ENCODE data around the gene VANGL2.

Gene VANGL2

DNA sequence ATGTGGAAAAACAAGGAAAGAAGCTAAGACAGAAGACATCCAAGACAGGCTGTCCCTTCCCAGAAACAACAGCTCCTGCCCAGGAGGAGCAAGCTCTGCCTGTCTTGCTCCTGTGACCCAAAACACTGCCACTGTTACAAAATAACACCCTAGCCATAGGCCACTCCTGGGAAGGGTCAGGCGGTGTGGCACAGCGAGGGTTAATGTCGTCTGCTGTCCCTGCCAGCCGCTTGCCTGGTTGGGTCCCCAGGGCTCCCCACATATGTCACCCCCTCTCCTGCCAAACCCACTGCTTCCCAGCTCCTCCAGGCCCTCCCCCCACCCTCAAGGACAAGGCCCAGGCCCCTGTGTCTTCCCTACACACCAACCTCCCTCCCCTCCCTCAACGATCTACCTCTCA, 37.4 kb upstream of the VANGL2 start:
- no peak overlapping the region for H3K4me3 ChIP-seq (replicated peaks; ENCODE audit: low read depth, low read length)
- TF ChIP-seq, protein P1, sequence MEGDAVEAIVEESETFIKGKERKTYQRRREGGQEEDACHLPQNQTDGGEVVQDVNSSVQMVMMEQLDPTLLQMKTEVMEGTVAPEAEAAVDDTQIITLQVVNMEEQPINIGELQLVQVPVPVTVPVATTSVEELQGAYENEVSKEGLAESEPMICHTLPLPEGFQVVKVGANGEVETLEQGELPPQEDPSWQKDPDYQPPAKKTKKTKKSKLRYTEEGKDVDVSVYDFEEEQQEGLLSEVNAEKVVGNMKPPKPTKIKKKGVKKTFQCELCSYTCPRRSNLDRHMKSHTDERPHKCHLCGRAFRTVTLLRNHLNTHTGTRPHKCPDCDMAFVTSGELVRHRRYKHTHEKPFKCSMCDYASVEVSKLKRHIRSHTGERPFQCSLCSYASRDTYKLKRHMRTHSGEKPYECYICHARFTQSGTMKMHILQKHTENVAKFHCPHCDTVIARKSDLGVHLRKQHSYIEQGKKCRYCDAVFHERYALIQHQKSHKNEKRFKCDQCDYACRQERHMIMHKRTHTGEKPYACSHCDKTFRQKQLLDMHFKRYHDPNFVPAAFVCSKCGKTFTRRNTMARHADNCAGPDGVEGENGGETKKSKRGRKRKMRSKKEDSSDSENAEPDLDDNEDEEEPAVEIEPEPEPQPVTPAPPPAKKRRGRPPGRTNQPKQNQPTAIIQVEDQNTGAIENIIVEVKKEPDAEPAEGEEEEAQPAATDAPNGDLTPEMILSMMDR (IDR thresholded peaks at IDR 0.05; ENCODE audit: low read length, missing control alignments) = no peak
- DNase-seq (ENCODE audit: low read depth) = no peak

DNA sequence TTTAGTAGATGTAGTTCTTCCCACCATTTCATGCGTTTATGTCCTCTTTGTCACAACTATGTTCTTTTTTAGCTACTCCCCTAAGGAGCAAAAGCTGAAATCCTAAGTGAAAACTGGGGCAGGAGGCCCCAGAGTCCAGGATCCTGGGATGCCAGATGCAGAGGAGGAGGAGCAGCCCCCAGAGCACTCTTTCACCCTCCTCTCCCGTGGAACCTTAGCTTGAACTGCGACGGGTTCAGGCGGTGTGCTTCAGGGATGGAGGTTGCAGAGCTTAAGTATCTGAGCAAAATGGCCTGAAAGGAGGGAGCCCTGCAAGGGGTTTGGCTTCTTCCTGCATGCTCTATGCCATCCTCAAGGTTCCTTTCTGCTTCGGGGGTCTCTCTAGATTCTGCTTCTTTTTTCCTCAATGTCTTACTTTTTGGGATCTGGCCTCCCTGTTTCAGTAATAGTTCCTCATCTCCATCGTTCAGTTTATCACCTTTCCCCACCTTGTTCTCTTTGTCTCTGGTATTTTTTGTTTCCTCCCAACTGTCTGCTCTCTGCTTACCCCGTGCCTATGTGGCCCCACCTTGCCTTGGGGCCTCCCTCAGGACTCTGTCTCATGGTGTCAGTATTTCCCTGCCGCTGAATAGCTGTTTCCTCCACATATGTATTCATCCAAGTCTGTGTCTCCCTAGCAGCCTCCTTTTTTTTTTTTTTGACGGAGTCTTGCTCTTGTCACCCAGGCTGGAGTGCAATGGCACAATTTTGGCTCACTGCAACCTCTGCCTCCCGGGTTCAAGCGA, 36.2 kb upstream of the VANGL2 start:
- no peak for DNase-seq (ENCODE audit: low read depth)
- TF ChIP-seq, protein P1 (IDR thresholded peaks at IDR 0.05; ENCODE audit: low read length, missing control alignments) = no peak

DNA sequence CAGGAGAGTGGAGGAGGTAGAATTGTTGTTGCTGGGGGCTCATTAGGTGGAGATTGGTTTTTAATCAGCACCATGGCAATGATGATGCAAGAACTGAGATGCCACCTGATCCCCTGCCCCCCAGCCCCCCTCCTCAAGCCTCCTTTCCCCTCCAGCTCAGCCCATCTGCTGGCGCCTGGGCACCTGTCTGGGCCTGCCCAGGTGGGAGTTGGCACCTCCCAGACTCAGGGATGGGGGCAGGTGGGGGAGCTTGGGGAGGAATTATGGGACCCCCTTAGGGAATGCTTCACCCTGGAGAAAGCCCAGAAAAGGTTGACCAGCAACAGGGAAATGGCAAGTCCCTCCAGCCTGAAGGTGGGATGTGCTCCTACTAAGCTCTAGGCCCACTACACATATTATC, 35.0 kb upstream of the VANGL2 start:
- TF ChIP-seq, protein P1 (IDR thresholded peaks at IDR 0.05; ENCODE audit: low read length, missing control alignments) = no peak
- H3K4me3 ChIP-seq (replicated peaks; ENCODE audit: low read depth, low read length) = no peak overlapping the region
- no peak for DNase-seq (ENCODE audit: low read depth)

More for the DNA sequence above, 36.2 kb upstream of the VANGL2 start:
- no peak overlapping the region for H3K4me3 ChIP-seq (replicated peaks; ENCODE audit: low read depth, low read length)

DNA sequence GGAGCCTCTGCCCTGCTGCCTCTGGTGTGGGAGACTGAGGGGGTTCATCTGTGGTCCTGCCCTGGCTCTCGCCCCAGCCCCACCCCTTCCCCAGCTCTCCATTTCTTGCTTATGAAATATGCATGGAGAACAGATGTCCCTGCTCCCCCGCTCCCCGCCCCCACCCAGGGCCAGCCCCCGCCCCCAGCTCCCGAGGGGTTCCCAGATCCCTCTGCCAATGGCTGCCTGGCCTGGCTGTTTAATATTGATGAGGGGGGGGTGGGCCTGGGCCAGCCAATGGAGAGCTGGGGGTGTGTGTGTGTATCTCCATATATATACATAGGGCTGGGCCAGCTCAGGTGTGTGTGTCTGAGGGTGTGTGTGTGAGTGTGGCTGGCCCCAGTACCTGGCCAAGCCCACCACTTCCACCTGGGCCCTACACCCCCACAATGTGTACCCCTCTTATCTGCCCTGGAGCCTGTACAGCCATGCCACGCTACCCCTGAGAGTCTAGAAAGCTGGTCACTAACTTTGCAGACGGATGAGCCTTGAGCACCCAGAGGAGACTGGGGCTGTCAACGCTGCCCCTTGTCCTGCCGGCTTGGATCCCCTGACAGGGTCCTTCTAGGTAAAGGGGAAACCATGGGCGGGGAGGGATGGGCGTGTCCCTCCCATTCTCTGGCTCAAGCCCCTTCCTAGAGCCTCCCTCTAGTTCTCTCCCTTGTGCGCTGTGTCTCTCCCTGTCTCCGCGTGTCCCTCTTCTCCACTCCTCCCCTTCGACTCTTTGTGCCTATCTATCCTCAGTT, 33.4 kb upstream of the VANGL2 start, which contains the start of gene NHLH1:
Gene NHLH1, plus strand, starts transcription at position 341 of the 785 bp plus-strand sequence. CDS start 3,661 bp downstream, outside the sequence.
- TF ChIP-seq, protein P1 (IDR thresholded peaks at IDR 0.05; ENCODE audit: low read length, missing control alignments) = no peak
- no peak within 1 kb of the TSS for H3K4me3 ChIP-seq (replicated peaks; ENCODE audit: low read depth, low read length)
- no peak for DNase-seq (ENCODE audit: low read depth)

DNA sequence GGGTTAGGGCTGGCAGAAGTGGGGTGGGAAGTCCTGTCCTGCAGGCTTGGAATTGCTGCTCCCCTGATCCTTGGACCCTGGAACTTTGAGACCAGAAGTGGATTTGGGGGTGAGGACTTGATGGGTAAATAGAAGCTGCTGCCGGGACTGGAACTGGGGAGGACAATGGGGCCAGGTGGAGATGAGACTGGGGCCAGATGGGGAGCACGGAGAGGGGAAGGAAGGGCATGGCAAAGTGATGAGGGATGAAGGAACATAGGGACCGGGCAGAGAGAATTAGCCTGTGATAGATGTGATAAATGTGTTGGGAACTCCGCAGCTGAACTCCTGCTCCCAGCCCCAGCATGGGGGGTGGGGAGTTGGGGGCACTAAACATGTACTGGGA, 32.9 kb upstream of the VANGL2 start:
- no peak for DNase-seq (ENCODE audit: low read depth)
- TF ChIP-seq, protein P1 (IDR thresholded peaks at IDR 0.05; ENCODE audit: low read length, missing control alignments) = no peak
- no peak overlapping the region for H3K4me3 ChIP-seq (replicated peaks; ENCODE audit: low read depth, low read length)

DNA sequence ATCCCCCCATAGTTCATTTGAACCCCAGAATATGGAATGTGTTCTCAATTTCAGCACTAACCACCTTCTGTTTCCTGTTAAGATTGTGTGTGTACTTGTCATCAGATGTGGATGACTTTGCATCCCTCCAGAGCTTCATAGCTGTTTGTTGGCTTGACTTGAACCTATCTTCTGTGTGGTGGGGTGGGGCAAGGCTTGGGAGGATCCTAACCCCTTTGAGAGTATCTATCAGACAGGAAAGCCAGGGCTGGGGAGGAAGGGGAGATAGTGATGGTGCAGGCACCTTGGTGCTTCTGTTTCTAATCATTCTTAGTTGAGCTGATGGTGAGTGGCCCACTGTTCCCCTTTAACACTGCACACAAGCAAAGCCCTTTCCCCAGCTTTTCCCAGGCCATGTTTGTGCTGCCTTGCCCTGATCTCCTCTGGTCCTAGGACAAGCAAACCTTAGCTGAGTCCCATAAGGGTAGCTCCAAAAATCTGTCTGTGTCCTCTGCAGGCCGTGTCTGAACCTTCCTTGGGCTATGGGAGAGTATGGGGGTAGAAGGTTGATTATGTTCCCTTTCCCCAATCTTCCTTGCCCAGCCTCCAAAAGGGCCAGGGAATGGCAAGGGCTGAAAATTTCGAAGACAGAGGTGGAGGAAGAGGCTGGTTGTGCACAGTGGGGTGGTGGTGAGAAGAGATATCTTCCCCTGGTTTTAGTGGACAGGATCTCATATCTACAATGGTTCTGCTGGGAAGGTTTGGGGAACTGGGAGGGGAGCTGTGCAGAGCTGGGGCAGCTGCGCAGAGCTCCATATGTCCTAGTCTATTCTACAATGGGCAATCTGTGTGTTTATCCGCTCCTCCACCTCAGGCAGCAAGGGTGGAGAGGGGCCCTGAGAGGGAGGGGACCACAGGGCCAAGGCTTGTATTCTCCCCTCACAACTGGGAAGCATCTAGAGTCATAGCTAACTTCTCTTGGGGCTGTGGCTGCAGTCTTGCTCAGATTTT, 32.1 kb upstream of the VANGL2 start:
- H3K4me3 ChIP-seq (replicated peaks; ENCODE audit: low read depth, low read length) = no peak overlapping the region
- TF ChIP-seq, protein P1 (IDR thresholded peaks at IDR 0.05; ENCODE audit: low read length, missing control alignments) = no peak
- DNase-seq (ENCODE audit: low read depth) = no peak
